Measurements from ENCODE around the gene MT1B.
A peak's percentile ranks its signal among the peaks of the same experiment; 100 is the strongest.
"Not testable (repeated sequence)": the region's sequence is repeated elsewhere in the genome, so short reads cannot be mapped to it uniquely, and the experiment has no call there.

Gene MT1B

DNA sequence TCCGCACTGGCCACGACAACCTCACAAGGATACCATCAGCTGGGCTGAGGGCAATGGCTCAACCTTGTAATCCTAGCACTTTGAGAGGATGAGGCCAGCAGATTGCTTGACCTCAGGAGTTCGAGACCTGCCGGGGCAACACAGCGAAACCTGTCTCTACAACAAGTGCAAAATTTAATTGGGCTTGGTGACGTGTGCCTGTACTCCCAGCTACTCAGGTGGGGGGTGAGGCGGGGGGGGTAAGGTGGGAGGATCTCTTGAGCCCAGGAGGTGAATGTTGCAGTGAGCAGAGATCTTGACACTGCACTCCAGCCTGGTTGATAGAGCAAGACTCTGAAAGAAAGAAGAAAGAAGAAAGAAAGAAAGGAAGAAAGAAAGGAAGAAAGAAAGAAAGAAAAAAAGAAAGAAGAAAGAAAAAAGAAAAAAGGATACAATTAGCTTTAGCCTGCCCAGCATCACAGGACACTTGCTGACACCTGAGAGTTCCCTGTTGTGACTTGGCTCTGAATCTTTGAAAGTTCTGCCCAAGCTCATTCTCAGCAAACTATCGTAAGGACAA is 31.3 kb upstream of the MT1B start:
- no peak for DNase-seq (ENCODE audit: low spot score)

DNA sequence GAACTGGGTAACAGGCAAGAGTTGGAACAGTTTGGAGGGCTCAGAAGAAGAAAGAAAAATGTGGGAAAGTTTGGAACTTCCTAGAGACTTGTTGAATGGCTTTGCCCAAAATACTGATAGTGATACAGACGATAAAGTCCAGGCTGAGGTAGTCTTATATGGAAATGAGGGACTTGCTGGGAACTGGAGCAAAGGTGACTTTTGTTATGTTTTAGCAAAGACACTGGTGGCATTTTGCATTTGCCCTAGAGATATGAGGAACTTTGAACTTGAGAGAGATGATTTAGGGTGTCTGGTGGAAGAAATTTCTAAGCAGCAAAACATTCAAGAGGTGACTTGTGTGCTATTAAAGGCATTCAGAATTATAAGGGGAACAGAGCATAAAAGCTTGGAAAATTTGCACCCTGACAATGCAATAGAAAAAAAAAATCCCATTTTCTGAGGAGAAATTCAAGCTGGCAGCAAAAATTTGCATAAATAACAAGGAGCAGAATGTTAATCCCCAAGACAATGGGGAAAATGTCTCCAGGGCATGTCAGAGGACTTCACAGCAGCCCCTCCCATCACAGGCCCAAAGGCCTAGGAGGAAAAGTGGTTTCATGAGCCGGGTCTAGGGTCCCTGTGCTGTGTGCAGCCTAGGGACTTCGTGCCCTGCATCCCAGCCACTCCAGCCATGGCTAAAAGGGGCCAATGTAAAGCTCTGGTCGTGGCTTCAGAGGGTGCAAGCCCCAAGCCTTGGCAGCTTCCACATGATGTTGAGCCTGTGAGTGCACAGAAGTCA is 29.8 kb upstream of the MT1B start:
- not testable (repeated sequence) for DNase-seq (ENCODE audit: low spot score)

DNA sequence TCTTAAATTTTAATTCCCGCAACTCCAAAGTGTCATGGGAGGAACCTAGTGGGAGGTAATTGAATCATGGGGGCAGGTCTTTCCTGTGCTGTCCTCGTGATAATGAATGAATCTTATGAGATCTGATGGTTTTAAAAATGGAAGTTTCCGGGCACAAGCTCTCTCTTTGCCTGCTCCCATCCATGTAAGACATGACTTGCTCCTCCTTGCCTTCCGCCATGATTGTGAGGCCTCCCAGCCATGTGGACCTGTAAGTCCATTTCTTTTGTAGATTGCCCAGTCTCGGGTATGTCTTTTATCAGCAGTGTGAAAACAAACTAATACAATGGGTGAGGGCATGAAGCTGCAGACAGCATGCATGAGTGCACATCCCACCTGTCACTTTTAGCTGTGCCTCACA is 28.5 kb upstream of the MT1B start:
- DNase-seq (ENCODE audit: low spot score), result not testable (repeated sequence)

DNA sequence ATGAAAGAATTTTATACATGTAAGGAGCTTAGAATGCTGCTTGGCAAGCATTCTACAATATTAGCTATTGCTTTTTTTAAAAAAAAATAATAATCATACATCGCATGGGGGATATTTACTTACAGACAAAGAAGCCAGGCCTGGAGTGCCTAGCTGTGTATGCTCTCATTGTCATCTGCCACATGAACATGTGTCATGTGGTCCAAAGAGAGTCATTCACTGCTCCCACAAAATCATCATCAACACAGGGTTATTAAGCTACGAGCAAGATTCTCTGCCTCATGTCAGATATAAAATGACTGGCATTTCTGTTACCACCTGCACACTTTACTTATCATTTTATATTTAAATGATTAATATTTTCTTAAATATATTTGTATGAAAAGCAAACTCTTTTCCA is 28.0 kb upstream of the MT1B start:
- DNase-seq (ENCODE audit: low spot score), result no peak

DNA sequence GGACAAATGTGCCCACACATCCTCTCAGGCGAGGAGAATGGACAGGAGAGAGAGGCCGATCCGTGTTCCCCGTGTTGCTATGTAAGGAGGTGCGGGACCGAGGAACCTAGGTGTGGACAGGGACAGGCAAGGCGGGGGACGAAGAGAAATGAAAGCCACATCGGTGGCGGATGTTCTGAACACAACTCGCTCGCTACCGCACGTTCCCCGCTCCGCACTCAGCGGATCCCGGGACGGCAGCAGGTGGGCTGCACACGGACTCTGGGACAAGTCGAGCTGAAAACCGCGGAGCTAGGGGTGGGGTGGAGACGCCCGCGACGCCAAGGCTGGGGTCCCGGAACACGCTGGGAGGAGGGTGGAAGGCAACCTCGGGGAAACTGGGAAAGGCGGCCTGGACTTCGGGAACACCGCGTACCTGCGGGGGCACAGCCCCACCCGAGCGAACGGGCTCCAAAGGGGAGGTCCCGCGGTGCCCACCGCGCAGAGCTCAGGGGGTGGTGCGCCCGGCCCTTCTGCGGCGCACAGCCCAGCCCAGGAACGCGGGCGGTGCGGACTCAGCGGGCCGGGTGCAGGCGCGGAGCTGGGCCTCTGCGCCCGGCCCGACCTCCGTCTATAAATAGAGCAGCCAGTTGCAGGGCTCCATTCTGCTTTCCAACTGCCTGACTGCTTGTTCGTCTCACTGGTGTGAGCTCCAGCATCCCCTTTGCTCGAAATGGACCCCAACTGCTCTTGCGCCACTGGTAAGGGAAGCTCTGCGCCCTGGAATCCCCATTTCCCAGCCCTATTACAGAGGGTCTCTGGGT is 26.3 kb upstream of the MT1B start, which contains the start of gene MT1E:
Gene MT1E (plus strand): TSS at position 642 of the 803 bp plus-strand sequence. CDS start 71 bp downstream, at position 713.
- DNase-seq (ENCODE audit: low spot score), result peak; percentile 94

DNA sequence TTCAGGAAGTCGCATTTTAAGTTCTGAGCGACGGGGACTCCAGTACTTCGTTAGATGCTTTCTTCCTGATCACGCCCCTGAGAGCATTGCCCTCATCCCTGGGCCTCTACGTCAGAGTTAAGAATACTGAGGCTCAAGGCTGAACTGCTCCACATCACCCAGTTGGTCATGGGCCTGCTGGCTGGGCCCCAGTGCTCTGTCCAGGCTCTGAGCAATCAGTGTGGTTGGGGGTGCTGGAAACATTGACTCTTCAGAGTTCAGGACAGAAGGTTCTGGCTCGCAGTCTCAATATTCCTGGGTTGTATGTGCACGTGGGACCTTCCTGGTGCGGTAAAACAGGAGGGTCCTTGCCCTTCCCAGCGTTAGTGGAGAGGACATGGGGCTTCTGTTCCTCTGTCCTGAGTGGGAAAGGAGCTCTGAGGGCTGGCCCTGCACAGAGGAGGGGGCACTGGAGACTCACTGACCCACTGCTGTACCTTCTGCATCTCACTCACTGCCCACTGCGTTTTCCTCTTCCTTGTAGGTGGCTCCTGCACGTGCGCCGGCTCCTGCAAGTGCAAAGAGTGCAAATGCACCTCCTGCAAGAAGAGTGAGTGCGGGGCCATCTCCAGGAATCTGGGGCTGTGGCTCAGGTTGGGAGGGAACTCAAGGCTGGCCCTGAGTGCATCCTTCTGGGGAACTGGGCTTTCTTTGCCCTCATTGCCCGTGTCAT is 25.6 kb upstream of the MT1B start:
- peak; percentile 67 for DNase-seq (ENCODE audit: low spot score)

DNA sequence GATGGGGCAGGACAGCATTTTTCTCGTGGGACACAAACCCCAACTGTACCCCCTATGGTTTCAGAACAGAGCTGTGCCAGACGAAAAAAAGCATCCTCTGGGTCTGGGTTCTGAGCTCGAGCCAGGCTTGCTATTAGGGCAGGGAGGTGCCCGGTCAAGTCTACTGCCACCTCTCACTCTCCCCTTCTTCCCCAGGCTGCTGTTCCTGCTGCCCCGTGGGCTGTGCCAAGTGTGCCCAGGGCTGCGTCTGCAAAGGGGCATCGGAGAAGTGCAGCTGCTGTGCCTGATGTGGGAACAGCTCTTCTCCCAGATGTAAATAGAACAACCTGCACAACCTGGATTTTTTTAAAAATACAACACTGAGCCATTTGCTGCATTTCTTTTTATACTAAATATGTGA is 25.0 kb upstream of the MT1B start:
- DNase-seq (ENCODE audit: low spot score), result no peak

DNA sequence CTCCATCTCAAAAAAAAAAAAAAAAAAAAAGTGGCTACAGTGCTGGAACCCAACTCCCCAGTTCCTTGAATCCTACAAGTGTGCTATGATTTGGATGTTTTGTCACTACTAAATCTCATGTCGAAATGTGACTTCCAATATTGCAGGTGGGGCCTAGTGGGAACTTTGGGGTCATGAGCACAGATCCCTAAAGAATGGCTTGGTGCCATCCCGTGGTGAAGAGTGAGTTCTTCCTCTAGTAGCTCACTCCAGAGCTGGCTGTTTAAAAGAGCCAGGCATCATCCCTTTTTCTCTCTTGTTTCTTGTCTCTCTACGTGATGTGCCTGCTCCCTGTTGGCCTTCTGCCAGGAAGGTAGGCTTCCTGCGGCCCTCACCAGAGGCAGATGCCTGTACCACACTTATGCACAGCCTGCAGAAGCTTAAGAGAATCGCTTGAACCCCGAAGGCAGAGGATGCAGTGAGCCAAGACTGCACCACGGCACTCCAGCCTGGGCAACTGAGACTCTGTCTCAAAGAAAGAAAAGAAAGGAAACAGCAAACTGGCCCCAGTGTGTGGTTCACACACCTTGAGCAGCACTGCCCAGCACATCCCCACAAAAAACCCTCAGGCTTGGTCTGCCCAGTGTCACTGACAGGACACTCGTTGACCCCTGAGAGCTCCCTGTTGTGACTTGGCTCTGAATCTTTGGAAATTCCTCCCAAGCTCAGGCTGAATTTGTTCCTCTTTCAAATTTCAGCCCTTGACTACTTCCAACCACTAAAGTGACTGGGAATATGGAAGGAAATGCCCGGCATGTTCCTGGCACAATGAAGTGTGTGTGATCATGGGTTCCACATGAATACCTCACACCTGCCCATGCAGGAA is 23.0 kb upstream of the MT1B start:
- DNase-seq (ENCODE audit: low spot score), result no peak

DNA sequence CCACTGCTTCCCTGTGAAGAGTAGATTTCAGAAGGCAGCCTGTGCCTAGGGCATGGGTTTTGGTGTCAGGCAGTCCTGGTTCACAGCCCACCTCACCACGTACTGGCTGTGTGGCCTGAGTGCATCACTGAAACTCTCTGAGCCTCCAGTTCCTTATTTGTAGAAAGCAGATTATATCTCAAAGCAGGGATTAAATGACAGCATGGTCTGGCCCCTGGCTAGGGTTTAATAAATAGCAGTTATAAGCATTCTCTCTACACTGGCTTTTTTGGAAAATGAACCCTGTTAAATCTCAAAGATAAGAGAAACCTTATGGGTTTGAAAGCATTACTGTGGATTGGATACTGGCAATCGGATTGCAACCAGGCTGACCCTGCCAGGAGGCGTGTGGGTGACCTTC is 22.2 kb upstream of the MT1B start:
- no peak for DNase-seq (ENCODE audit: low spot score)

DNA sequence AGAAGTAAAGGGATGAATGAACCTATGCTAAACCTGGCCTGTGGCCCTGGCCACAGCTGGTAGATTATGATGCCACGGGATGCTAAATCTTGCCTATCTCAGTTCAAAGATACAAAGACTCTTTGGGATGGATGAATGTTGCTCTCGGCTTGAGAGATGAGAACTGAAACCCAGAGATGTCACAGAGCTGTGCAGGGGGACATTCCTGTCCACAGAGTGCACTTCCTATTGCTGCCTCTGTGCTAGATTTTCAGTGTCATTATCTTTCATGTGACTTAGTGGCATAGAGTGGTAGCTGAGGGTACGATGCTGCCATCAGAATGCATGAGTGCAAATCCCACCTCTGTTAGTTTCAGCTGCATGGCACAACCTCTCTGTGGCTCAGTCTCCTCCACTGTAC is 21.6 kb upstream of the MT1B start:
- DNase-seq (ENCODE audit: low spot score), result no peak

DNA sequence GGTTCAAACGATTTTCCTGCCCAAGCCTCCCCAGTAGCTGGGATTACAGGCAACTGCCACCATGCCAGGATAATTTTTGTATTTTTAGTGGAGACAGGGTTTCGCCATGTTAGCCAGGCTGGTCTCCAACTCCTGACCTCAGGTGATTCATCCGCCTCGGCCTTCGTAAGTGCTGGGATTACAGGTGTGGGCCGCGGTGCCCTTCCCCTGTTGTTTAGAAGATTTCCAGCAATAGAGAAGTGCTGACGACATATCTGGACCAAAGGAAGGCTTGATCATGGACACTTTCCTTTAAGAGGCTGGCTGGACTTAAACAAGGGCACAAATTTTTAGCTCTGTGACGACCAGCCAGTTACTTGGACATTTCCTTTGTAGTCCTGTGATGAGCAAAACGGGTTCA is 20.5 kb upstream of the MT1B start:
- no peak for DNase-seq (ENCODE audit: low spot score)

DNA sequence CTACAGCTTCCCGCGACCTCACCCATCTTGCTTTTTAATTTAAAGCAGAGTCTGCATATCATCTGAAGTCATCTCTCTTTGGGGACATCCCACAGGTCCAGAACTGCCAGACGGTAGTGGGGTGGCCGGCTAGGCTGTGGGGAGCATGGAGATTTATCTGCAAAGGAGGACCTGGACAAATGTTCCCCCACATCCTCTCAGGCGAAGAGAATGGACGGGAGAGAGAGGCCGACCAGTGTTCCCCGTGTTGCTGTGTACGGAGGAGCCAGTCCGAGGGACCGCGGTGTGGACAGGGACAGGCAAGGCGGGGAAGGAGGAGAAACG is 19.9 kb upstream of the MT1B start:
- DNase-seq (ENCODE audit: low spot score), result peak; percentile 34

DNA sequence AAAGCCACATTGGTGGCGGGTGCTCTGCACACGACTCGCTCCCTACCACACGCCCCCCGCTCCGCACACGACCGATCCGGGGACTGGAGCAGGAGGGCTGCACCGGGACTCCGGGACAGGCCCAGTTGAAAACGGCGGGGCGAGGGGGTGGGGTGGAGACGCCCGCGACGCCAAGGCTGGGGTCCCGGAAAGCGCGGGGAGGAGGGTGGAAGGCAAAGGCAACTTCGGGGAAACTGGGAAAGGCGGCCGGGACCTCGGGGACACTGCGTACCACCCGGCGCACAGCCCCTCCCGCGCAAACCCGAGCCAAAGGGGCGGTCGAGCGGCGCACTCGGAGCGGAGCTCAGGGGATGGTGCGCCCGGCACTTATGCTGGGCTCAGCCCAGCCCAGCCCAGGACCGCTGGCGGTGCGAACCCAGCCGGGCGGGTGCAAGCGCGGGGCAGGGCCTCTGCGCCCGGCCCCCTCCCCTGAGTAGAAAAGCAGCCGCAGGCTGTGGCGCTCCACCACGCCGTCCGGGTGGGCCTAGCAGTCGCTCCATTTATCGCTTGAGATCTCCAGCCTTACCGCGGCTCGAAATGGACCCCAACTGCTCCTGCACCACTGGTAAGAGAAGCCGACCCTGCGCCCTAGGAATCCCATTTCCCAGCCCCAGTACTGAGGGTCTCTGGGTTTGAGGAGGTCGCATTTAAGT is 19.4 kb upstream of the MT1B start, which contains the start of gene MT1M:
Gene MT1M (plus strand): TSS at position 504 of the 692 bp plus-strand sequence. CDS start 73 bp downstream, at position 577.
- DNase-seq (ENCODE audit: low spot score), result peak; percentile 64

DNA sequence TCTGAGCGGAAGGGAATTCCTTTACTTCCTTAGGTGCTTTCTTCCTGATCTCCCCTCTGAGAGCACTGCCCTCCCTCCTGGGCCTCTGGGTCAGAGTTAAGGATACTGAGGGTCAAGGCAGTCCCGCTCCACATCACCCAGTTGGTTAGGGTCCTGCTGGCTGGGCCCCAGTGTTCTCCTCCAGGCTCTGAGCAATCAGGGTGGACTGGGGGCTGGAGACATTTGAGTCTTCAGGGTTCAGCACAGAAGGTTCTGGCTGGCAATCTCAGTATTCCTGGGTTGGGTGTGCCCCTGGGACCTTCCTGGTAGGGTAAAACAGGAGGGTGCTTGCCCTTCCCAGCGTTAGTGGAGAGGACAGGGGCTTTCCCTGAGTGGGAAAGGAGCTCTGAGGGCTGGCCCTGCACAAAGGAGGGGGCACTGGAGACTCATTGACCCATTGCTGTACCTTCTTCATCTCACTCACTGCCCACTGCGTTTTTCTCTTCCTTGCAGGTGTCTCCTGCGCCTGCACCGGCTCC is 18.8 kb upstream of the MT1B start:
- no peak for DNase-seq (ENCODE audit: low spot score)

DNA sequence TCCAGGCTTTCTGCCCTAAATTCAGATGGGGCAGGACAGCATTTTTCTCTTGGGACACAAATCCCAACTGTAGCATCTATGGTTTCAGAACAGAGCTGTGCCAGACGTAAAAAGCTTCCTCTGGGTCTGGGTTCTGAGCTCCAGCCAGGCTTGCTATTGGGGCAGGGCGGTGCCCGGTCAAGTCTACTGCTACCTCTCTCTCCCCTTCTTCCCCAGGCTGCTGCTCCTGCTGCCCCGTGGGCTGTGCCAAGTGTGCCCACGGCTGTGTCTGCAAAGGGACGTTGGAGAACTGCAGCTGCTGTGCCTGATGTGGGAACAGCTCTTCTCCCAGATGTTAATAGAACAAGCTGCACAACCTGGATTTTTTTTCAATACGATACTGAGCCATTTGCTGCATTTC is 18.2 kb upstream of the MT1B start:
- no peak for DNase-seq (ENCODE audit: low spot score)

DNA sequence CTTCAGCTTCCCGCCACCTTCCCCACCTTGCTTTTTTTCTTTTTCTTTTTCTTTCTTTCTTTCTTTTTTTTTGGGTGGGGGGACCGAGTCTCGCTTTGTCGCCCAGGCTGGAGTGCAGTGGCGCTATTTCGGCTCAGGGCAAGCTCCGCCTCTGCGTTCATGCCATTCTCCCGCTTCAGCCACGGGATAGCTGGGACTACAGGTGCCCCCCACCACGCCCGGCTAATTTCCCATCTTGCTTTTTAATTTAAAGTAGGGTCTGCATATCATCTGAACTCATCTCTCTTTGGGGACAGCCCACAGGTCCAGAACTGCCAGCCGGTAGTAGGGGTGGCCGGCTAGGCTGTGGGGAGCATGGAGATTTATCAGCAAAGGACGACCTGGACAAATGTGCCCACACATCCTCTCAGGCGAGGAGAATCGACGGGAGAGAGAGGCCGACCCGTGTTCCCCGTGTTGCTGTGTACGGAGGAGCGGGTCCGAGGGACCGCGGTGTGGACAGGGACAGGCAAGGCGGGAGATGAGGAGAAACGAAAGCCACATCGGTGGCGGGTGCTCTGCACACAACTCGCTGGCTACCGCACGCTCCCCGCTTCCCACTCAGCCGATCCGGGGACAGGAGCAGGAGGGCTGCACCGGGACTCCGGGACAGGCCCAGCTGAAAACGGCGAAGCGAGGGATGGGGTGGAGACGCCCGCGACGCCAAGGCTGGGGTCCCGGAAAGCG is 16.8 kb upstream of the MT1B start:
- DNase-seq (ENCODE audit: low spot score), result no peak

DNA sequence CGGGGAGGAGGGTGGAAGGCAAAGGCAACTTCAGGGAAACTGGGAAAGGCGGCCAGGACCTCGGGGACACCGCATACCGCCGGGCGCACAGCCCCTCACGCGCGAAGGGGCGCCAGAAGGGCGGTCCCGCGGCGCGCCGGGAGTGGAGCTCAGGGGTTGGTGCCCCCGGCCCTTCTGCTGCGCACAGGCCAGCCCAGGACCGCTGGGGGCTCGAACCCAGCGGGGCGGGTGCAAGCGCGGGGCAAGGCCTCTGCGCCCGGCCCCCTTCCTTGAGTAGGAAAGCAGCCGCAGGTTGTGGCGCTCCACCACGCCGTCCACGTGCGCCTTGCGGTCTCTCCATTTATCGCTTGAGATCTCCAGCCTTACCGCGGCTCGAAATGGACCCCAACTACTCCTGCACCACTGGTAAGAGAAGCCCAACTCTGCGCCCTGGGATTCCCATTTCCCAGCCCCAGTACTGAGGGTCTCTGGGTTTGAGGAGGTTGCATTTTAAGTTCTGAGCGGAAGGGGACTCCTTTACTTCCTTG is 16.2 kb upstream of the MT1B start:
- DNase-seq (ENCODE audit: low spot score), result no peak

DNA sequence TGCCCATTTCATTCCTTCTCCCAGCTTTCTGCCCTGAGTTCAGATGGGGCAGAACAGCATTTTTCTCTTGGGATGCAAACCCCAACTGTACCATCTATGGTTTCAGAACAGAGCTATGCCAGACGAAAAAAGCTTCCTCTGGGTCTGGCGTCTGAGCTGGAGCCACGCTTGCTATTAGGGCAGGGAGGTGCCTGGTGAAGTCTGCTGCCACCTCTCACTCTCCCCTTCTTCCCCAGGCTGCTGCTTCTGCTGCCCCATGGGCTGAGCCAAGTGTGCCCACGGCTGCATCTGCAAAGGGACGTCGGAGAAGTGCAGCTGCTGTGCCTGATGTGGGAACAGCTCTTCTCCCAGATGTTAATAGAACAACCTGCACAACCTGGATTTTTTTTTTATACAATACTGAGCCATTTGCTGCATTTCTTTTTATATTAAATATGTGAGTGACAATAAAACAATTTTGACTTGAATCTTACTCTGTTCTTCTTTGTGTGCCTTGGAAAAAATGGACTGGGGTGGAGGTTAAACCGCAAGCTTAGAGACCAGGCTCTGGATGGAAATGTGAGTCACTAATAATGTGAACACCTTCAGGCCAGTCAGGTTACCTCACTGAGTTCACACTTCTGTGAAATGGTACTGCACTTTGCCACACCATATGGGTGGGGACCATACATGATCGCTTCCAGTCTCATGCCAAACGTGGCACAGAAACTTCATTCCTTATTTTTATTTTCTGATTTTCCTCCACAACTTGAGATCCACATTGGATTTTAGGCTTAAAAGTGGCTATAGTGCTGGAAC is 14.9 kb upstream of the MT1B start:
- DNase-seq (ENCODE audit: low spot score), result no peak

All from AG20443 (cell line).